HK-2 (cell line): ENCODE data around the gene CNP.

Experiments
- DNase-seq: peaks from one replicate; pipeline ENCODE4 v3.0.0-alpha.2; 2018; ENCODE audit not compliant: unreplicated experiment

The CNP gene

DNA sequence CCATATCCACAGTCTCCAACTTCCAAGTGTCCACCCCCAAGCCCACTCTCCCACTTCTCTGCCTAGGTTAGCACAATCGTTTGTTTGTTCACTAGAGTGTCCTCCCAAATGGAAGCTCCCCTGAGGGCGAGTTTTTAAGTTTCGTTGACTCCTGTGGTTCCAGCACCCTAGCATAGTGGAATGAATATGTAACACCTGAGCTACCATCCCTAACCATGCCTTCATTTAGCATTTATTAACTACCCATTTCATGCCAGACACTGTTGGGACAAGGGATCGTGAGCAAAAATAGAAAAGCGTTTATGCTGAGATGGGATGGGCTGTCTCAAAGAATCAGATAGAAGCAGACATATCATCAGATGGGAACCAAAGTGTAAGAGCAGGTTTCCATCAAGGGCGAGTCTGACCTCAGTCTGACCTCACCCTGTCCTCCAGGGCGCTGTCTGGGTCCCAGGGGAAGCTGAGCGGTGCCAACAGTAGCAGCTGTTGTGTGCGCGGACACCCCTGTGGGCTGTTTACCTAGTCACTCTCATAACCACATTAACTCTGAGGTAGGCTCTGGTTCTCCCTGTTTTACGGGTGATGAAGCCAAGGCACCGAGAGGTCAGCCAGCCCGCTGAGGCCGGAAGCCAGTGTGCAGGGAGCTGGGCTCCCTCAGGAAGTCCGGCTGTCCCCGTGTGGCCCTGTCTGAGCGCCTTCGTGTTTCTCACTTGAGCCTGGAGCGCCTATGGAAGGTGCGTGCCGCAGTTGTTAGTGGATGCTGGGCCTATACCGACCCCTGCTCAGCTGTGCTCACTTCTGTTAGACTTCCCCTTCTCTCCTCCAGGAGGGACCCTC lies 6.2 kb downstream of the CNP start:
- DNase-seq: no peak

- no peak for DNase-seq
Observed at GRCh38 chr17:41973408-41973811, 6.8 kb downstream of the CNP start.

DNA sequence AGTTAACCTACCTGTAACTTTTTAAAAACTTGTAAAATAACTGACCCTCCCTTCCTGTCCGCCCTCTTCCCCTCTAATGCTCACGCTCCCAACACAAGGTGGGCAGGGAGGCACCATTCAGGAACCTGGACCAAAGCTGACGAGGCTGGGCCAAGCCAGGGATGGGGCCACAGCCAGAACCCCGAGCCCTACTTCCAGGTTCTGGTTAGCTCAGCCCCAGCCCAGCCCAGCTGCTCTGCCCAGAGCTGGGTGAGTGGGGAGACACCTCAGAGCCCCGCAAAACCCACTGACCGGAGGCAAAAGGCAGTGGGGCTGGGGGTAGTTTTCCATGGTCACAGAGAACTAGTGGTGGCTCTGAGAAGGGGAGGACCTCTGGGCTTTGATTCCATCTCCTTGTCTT lies 7.4 kb downstream of the CNP start:
- no peak for DNase-seq

DNA sequence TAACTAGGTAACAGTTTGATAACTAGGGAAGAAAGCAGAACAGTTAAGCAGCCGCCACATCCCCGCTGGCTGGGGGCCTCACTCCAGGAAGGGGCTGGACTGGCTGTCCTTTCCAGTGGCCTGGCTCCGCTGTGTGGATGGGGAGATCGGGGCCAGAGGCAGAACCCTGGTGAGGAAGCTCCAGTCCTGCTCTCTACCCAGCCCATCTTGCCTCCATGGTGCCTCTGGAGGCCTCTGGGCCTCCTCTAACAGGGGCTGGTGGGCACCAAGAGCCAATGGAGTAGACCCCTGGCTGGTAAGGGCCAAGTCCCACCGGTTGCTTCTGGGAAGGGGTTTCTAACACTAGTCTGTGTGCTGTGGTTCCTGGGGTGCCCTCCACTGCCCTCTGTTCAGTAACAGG lies 8.1 kb downstream of the CNP start:
- DNase-seq: no peak

DNA sequence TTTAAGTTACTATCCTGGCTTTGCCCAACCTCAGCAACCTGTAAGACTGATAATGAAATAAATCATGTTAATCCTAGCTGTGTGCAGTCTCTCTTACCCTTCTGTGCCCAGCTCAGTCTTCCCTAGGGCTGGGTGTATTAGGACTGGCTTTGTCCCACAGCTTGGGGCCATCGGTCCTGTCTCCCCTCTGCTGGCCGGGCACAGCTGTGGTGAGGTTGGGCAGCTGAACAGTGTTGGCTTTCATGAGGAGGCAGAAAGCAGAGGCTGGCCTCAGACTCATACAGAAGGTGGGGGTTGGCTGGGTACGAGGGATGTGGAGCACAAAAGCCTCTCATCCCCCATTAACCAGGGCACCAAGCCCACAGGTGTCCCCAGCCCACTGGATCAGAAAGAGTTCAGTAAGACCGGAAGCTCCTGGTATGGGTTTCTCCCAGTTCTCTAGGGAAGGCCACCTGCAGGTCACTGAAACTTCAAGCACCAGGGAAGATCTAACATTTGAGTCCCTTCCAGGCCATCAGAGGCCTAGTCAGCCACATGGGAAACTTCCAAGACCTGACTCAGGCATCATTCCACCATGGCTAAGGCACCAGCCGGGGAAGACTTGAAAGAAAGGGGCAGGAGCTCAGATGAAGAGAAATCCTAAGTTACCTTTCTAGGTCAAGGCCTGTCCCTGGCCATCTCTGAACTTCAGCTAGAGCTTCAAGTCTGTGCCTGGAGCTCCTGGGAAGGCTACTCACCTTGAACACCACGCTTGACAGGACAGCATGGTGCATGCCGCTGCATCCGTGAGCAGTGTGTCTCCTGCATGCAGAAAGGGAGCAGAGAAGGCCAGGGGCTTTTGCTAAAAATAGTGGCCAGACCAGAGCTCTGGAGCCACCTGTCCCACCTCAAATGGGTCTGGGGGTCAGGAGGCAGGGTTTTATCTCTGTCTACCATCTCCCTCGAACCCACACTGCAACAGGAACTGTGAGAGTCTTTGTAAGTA lies 8.8 kb downstream of the CNP start:
- no peak for DNase-seq

DNA sequence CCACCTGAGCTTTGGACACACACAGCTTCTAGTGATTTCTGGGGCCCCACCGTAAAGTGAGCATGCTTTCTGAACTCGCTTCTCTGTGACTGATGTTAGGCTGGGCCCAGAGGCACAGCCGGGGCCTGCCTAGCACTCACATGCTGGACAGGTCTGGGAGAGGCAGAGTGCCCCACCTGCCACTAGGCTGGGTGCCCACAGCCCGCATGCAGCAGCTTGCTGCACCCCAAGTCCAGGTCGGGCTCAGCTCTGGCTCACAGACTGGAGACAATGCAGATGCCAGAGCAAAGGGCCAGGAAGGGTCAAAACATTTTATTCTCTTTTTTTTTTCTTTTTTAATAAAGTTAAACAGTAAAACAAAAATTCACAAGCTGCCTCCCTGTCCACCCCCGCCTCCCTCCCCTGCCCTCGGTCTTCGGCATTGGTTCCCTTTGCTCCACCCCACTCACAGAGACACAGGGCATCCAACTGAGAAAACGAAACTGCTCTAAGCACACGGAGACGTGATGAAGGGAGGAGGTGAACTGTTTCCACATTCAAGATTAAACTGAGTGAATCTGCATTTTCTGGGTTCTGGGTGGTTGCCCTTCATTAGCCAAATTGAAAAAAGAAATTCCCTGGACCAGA lies 9.7 kb downstream of the CNP start:
- no peak for DNase-seq

- no peak for DNase-seq
Observed at GRCh38 chr17:41977991-41978390, 11.4 kb downstream of the CNP start.

DNA sequence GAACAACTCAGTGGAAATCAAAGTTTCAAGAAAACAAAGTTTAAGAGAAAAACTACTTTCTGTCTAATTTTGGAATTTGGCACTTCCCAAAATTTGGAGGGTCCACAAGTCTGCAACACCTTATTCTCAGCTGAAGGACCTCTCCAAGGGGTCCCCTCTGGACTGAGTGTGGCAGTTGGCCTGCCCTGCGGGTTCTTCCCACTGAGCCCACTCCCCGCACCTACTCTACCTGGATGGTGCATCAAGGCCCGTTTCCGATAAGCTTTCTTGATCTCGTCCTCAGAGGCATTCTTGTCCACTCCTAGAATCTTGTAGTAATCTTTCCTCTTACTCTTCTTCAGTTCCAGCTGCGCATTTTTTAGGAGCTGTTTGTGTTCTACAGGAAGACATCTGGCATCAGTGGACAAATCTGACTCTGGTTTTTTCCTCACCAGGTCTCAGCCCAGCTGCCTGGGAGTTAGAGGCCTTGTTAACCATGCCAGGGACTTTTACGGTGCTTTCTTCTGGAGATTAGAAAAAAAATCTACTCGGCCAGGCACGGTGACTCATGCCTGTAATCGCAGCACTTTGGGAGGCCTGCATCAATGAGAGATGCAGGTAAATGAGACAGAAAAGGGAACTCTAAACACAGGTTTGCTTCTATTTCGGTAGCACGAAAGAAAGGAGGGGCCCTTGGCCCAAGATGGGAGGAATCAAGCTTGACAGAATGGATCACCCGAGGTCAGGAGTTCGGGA lies 15.6 kb downstream of the CNP start:
- no peak for DNase-seq

- no peak for DNase-seq
Observed at GRCh38 chr17:41984454-41984853, 17.9 kb downstream of the CNP start.

DNA sequence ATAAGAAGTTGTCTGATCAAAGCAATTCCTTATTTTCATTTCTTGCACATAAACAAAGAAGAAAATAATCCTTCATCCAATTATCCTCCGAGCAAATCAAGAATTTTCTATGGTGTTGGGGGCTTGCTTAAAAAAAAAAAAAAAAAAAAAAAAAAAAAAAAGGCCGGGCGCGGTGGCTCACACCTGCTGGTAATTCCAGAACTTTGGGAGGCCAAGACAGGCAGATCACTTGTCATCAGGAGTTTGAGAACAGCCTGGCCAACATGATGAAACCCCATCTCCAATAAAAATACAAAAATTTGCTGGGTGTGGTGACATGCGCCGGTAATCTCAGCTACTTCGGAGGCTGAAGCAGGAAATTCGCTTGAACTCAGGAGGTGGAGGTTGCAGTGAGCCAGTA lies 19.3 kb downstream of the CNP start:
- DNase-seq: no peak

DNA sequence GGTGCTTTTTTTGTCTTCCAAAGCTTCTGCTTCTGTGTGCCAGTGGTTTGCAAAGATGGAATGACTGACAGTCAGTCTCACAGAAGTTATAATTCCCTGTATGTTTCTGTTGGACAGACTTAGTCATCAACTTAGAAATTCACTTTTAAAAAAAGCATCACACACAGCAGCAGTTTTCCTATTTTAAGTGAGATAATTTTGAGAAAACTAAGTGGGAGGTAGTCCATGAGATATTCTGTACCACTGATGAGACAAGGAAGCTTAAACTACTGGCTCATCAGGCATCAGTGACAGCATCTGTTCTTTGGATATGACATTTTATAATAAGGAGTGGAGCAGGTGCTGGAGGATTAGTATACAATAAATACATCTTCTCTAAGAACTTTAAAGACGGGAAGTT lies 20.0 kb downstream of the CNP start:
- no peak for DNase-seq

GRCh38 chr17:41987642-41988041 lies 21.0 kb downstream of the CNP start:
- DNase-seq: no peak

DNA sequence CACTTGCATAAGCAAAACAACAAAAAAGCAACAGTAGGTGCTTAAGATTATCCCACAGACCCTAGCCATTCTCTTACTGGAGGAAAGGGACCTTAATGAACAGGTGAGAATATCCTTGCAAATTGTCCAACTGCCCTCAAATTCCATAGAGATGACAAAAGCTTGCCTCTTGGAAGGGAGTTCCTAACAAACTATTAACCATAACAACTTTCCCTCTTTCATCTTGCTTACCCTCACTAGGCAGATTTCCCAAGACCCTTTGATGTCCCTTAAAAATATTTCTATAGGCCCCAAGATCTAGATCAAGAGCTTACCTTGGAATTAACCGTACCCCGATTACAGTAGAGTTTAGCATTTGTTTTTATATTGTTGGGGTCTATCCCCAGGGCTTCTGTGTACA lies 21.8 kb downstream of the CNP start:
- DNase-seq: no peak

GRCh38 chr17:41989702-41990419 lies 23.3 kb downstream of the CNP start:
- no peak for DNase-seq

- DNase-seq: no peak
Observed at GRCh38 chr17:41992576-41992975, 26.0 kb downstream of the CNP start.

DNA sequence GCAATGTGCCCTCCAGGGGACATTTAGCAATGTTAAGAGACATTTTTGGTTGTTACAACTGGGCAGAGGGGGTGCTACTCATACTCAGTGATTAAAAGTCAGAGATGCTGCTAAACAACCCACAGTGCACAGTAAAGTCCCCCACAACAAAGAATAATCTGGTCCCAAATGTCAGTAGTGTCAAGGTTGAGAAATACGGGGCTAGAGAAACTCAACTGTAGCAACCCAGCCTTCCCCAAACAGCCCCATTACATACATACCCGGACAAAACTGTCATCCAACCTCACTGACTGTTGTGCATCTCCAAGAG lies 30.2 kb downstream of the CNP start:
- no peak for DNase-seq

DNA sequence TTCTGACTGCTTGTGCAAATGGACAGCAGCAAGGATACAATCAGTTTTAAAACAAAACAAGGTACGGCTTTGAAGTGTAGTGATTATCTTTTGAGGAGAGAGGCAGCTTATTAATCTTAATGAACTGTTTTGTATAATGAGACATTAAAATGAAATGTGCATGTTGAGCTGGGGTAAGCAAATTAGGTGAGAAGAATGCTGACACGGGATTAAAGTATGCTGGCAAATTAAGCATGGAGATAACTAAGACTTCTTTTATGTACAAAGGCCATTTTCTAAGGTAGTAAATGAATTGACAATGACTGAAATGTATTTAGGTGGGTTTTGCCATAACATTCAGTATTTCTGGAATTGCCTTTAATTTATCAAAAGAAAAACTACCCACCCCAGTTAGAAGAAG lies 31.9 kb downstream of the CNP start:
- DNase-seq: no peak

- no peak for DNase-seq
Observed at GRCh38 chr17:42000413-42001133, 34.0 kb downstream of the CNP start.

GRCh38 chr17:42001729-42002128 lies 35.1 kb downstream of the CNP start:
- no peak for DNase-seq

DNA sequence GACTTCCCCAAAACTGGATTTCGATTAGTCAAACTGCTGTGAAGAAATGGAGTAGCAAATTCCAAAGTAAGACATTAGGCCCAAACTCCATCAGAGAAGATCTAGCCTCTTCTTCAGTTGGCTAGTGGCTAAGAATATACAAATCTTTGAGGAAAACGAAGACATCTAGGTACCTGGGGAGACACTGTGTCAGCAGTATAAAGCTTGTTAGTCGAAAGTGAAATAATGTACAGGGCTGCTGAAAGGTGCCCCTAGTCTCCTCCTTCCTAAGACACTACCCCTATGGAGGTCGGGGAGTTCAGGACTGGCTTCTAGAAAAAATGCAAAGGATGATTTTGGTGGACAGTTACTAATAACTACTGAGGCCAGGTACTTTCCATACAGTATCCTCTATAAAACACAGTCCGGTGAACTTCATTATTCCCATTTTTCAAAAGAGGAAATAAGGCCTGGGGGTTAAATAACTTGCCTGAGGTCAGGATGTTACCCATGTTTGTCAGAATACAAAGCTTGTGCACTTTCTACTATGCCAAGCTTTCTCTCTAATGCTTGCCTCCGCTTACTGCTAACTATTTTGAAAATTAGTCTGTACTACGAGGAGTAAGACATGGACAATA lies 35.7 kb downstream of the CNP start:
- no peak for DNase-seq
